ENCODE measurements around the gene EMC8. TPM values are rescaled to one million over a fixed set of nuclear protein-coding genes. Genes with fewer than 3 reads are reported as not detected.

Gene EMC8
- total and polyA plus RNA-seq, 2 of the 8 experiments (the other 6 are each of a cell fraction or from before 2014, with no cell fraction given), result 52.2 to 69.7 TPM

GRCh38 chr16:85774136-85774535 lies 25.2 kb downstream of the EMC8 start:
- H3K14ac ChIP-seq (ENCODE audit: insufficient read length), result no peak overlapping the region
- H3K79me1 ChIP-seq (ENCODE audit: low read depth, low read length), result 0 out of 2 replicates have a peak, but pooled peaks cover 2% of the 10 kb centered on the region
- no peak overlapping the region for H2BK5ac ChIP-seq (ENCODE audit: low read depth, low read length)
- H4K91ac ChIP-seq (replicated peaks; ENCODE audit: insufficient read length, low read length), result no peak overlapping the region
- H4K5ac ChIP-seq (ENCODE audit: insufficient read length, low read depth, low read length), result no peak overlapping the region
- no peak overlapping the region for H2BK20ac ChIP-seq (ENCODE audit: low read length)
- H4K20me1 ChIP-seq (replicated peaks in 1 of 2; ENCODE audit: control insufficient read depth in 1 of 2, insufficient read depth in 2 of 2, low read length in 2 of 2), result no peaks in the 10 kb centered on the region
- no peak overlapping the region for H2BK15ac ChIP-seq (ENCODE audit: low read length)
- H3K18ac ChIP-seq (ENCODE audit: extremely low read depth, low read length), result no peak overlapping the region
- TF ChIP-seq SIX5 (IDR thresholded peaks at IDR 0.05; ENCODE audit: low read depth, low read length) (no peak), EGR1 (IDR thresholded peaks at IDR 0.05; ENCODE audit: borderline replicate concordance, low read depth, low read length) (no peak), TBP (IDR thresholded peaks at IDR 0.05; ENCODE audit: low read depth, low read length) (no peak), CBX5 (IDR thresholded peaks at IDR 0.05; ENCODE audit: low read depth, low read length) (no peak), SIRT6 (IDR thresholded peaks at IDR 0.05; ENCODE audit: low read length) (no peak), RBBP5 (IDR thresholded peaks at IDR 0.05; ENCODE audit: borderline replicate concordance, low read depth, low read length) (no peak), BRCA1 (IDR thresholded peaks at IDR 0.05; ENCODE audit: low read depth, low read length) (no peak), CREB1 (IDR thresholded peaks at IDR 0.05) (no peak), CEBPB (IDR thresholded peaks at IDR 0.05; ENCODE audit: low read depth, low read length) (no peak), POLR2A (IDR thresholded peaks at IDR 0.05; ENCODE audit: control extremely low read depth in 1 of 2, low read depth in 2 of 2, low read length in 2 of 2) (no peak), SAP30 (IDR thresholded peaks at IDR 0.05; ENCODE audit: insufficient read depth, insufficient replicate concordance, low read length) (no peak), USF2 (IDR thresholded peaks at IDR 0.05; ENCODE audit: low read length) (no peak), BACH1 (IDR thresholded peaks at IDR 0.05; ENCODE audit: low read length) (no peak), E2F6 (IDR thresholded peaks at IDR 0.05) (no peak)
- H3K27me3 ChIP-seq (replicated peaks in 1 of 4; ENCODE audit: control insufficient read depth in 3 of 4, extremely low read depth in 1 of 4, insufficient read depth in 3 of 4, low read length in 3 of 4), result no peaks in the 10 kb centered on the region
- H2BK120ac ChIP-seq (replicated peaks; ENCODE audit: low read depth, low read length), result no peak overlapping the region
- H3K4ac ChIP-seq (replicated peaks; ENCODE audit: insufficient read length, low read depth, low read length), result no peak overlapping the region
- no peak overlapping the region for H3K23ac ChIP-seq (ENCODE audit: insufficient read length)
- ChIA-PET POLR2A (ENCODE audit: partially characterized antibody) (interaction anchor here (0.9 to 1.1 kb wide), 2 partner anchors 9 to 31 kb away, joined by 3 to 4 read pairs; no protein-coding TSS in a partner anchor), CTCF (ENCODE audit: partially characterized antibody) (no interaction called here)
- H2BK12ac ChIP-seq (ENCODE audit: low read depth, low read length), result no peak overlapping the region
- no peak overlapping the region for H2AK5ac ChIP-seq (ENCODE audit: low read depth, low read length)
- no peak overlapping the region for H3K4me2 ChIP-seq (ENCODE audit: insufficient read depth in 1 of 2, low read depth in 2 of 2, low read length in 2 of 2)
- FAIRE-seq, result no peak
- H2AFZ ChIP-seq (ENCODE audit: low read length), result no peak overlapping the region
- peaks cover 4 to 21% (median 6%) of the 10 kb centered on the region in 4 experiments; a peak in 7 of 8 replicates for H3K36me3 ChIP-seq (ENCODE audit: control insufficient read depth in 2 of 4, insufficient read depth in 4 of 4, low read length in 3 of 4)
- H3K23me2 ChIP-seq (ENCODE audit: low read depth, low read length), result no peaks in the 10 kb centered on the region
- H3K4me1 ChIP-seq (replicated peaks in 1 of 4; ENCODE audit: control insufficient read depth in 3 of 4, insufficient read depth in 4 of 4, low read length in 3 of 4), result no peaks in the 10 kb centered on the region
- H3K9me3 ChIP-seq (ENCODE audit: insufficient read depth in 2 of 2, low read depth in 1 of 2, low read length in 1 of 2), result no peaks in the 10 kb centered on the region
- no peak overlapping the region for H3K4me3 ChIP-seq (ENCODE audit: extremely low read depth in 1 of 4, insufficient read depth in 2 of 4, low read depth in 3 of 4, low read length in 4 of 4)
- H4K8ac ChIP-seq (ENCODE audit: extremely low read depth, insufficient read depth, low read length), result no peak overlapping the region
- H3K79me2 ChIP-seq (ENCODE audit: control insufficient read depth in 1 of 2, insufficient read depth in 2 of 2, low read length in 2 of 2), result no peaks in the 10 kb centered on the region
- 89% methylated on average over 5 of the region's 6 CpGs; no CpG with 5 or more reads in 1 of the 2 experiments for WGBS, 2 experiments (ENCODE audit: extremely low coverage in 1 of 2, insufficient coverage in 1 of 2, insufficient read length in 1 of 2, insufficient replicate concordance in 2 of 2, low coverage in 1 of 2, low lambda C conversion rate in 2 of 2, missing lambda C conversion rate in 1 of 2)
- no peak for DNase-seq (ENCODE audit: low read depth in 1 of 2, low spot score in 2 of 2)
- H3K56ac ChIP-seq (replicated peaks; ENCODE audit: insufficient read length, low read depth, low read length), result no peak overlapping the region
- no peak overlapping the region for H3K9ac ChIP-seq (replicated peaks in 1 of 4; ENCODE audit: extremely low read depth in 1 of 4, low read depth in 3 of 4, low read length in 3 of 4)
- H3K27ac ChIP-seq (ENCODE audit: low read depth, low read length), result no peak overlapping the region

Measured in H1 (cell line).